CD4-positive, alpha-beta T cell treated with Interferon alpha-2 for 1 hour (primary cell): Measurements from ENCODE around the gene MNT.
A peak's percentile ranks its signal among the peaks of the same experiment; 100 is the strongest.

Experiments
- DNase-seq, 2 donors: peaks; one replicate each; pipeline ENCODE4 v3.0.0-alpha.2; 2020 to 2022

Gene MNT

GRCh38 chr17:2362416-2362815 lies 38.4 kb downstream of the MNT start:
- DNase-seq: no peak

GRCh38 chr17:2362016-2362415 lies 38.8 kb downstream of the MNT start:
- no peak for DNase-seq

- DNase-seq: no peak
These were observed 39.7 kb downstream of the MNT start for GRCh38 chr17:2361010-2361760.

GRCh38 chr17:2357931-2358434 lies 42.9 kb downstream of the MNT start:
- no peak for DNase-seq

GRCh38 chr17:2357237-2357636 lies 43.6 kb downstream of the MNT start:
- no peak for DNase-seq

- DNase-seq: no peak
These were observed 46.5 kb downstream of the MNT start for GRCh38 chr17:2354311-2354710.

GRCh38 chr17:2351269-2351668 lies 49.6 kb downstream of the MNT start:
- no peak for DNase-seq

GRCh38 chr17:2347805-2348685 lies 52.8 kb downstream of the MNT start:
- DNase-seq: no peak

GRCh38 chr17:2346475-2346874 lies 54.4 kb downstream of the MNT start:
- no peak for DNase-seq

GRCh38 chr17:2344528-2344927 lies 56.3 kb downstream of the MNT start:
- no peak for DNase-seq

GRCh38 chr17:2343421-2343820 lies 57.4 kb downstream of the MNT start:
- DNase-seq: peak in 1 of 2 donors; percentile 11

- DNase-seq: no peak
These were observed 62.6 kb downstream of the MNT start for GRCh38 chr17:2338315-2338657.

- peak; percentile 40 to 65 for DNase-seq
These were observed 63.1 kb downstream of the MNT start for GRCh38 chr17:2337544-2338314.

GRCh38 chr17:2336852-2337543 lies 63.9 kb downstream of the MNT start, which contains the start of gene SGSM2:
Gene SGSM2 (plus strand): TSS chr17:2337501. CDS start chr17:2337689, 188 bp downstream.
- peak; percentile 65 to 79 for DNase-seq

- DNase-seq: peak; percentile 81 to 87
These were observed 64.5 kb downstream of the MNT start, which contains the start of gene TSR1 for GRCh38 chr17:2336215-2336851. Gene TSR1 (minus strand): TSS chr17:2336457. CDS start chr17:2336427, 30 bp downstream.

- no peak for DNase-seq
These were observed 65.1 kb downstream of the MNT start for GRCh38 chr17:2335726-2336214.
